ENCODE measurements around the gene CPE. TPM values are rescaled to one million over a fixed set of nuclear protein-coding genes. Genes with fewer than 3 reads are reported as not detected.
A peak's percentile ranks its signal among the peaks of the same experiment; 100 is the strongest.

Gene CPE
- total RNA-seq, 1 experiment from 2014 or later: 29.3 TPM

GRCh38 chr4:165398570-165398969 lies 19.8 kb downstream of the CPE start:
- Histone ChIP-seq H3K79me2 (ENCODE audit: insufficient read depth, low read length) (no peaks in the 10 kb centered on the region), H3K9me3 (ENCODE audit: control insufficient read depth in 1 of 2, insufficient read depth in 1 of 2, low read depth in 1 of 2, low read length in 2 of 2) (no peaks in the 10 kb centered on the region), H3K4me3 (replicated peaks in 1 of 2; ENCODE audit: low read depth in 1 of 2, low read length in 2 of 2) (no peak overlapping the region), H3K4me2 (ENCODE audit: low read length) (no peak overlapping the region), H3K36me3 (ENCODE audit: control insufficient read depth in 1 of 2, insufficient read depth in 2 of 2, low read length in 2 of 2) (no peaks in the 10 kb centered on the region), H3K9me2 (ENCODE audit: insufficient read depth) (no peaks in the 10 kb centered on the region), H3K9ac (ENCODE audit: low read length) (no peak overlapping the region), H3K4me1 (ENCODE audit: control insufficient read depth in 1 of 2, insufficient read depth in 2 of 2, low read length in 2 of 2) (peaks cover 3% of the 10 kb centered on the region in 2 experiments; a peak in 2 of 4 replicates), H2AFZ (ENCODE audit: low read depth, low read length, poor library complexity, severe bottlenecking) (no peak overlapping the region), H4K20me1 (ENCODE audit: insufficient read depth) (no peaks in the 10 kb centered on the region), H3K27me3 (ENCODE audit: insufficient read depth, low read length) (no peaks in the 10 kb centered on the region), H3K27ac (ENCODE audit: low read depth, low read length) (no peak overlapping the region)
- DNase-seq (ENCODE audit: low read depth, low spot score) (peak; percentile 50), ATAC-seq (peak; percentile 64)
- POLR2A ChIA-PET: no interaction called here
- TF ChIP-seq CBX3 (IDR thresholded peaks at IDR 0.05; ENCODE audit: low read depth): no peak
- TF ChIP-seq CEBPB (IDR thresholded peaks at IDR 0.05; ENCODE audit: low read depth): no peak
- TF ChIP-seq EZH2 (IDR thresholded peaks at IDR 0.05): no peak
- TF ChIP-seq EZH2phosphoT487 (IDR thresholded peaks at IDR 0.05; ENCODE audit: borderline replicate concordance): no peak
- no peak for TF ChIP-seq EGR1 (IDR thresholded peaks at IDR 0.05; ENCODE audit: low read depth)
- TF ChIP-seq SIN3A (IDR thresholded peaks at IDR 0.05; ENCODE audit: low read depth): no peak
- no peak for TF ChIP-seq YY1 (IDR thresholded peaks at IDR 0.05; ENCODE audit: extremely low read depth, insufficient replicate concordance, low read depth, low read length)
- no peak for TF ChIP-seq ELF1 (IDR thresholded peaks at IDR 0.05; ENCODE audit: borderline replicate concordance, low read depth)
- TF ChIP-seq, protein P1, sequence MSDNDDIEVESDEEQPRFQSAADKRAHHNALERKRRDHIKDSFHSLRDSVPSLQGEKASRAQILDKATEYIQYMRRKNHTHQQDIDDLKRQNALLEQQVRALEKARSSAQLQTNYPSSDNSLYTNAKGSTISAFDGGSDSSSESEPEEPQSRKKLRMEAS (IDR thresholded peaks at IDR 0.05): no peak
- no peak for TF ChIP-seq POLR2AphosphoS5 (IDR thresholded peaks at IDR 0.05; ENCODE audit: low read depth, low read length)
- no peak for TF ChIP-seq RAD21 (IDR thresholded peaks at IDR 0.05; ENCODE audit: low read depth)
- intact Hi-C loops (cut with micrococcal nuclease): no loop called here
- RAD21 ChIA-PET (ENCODE audit: low non-redundant PET in 1 of 2, low total read pairs in 2 of 2, uncharacterized antibody in 2 of 2, unreplicated experiment in 2 of 2): no interaction called here
- CTCF ChIA-PET: no interaction called here
- BruUV-seq (replicated peaks): no TSS peak

DNA sequence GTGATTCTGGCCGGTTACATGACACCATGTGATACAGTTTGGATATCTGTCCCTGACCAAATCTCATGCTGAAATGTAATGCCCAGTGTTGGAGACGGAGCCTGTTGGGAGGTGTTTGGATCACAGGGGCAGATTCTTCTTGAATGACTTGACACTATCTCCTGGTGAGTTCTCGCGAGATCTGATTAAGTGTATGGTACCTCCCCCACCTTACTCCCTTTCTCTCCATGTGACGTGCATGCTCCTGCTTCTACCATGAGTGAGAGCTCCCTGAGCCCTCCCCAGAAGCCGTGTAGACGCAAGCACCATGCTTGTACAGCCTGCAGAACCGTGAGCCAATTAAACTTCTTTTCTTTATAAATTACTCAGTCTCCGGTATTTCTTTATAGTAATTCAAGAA lies 23.6 kb downstream of the CPE start:
- no peaks in the 10 kb centered on the region for H3K36me3 ChIP-seq (ENCODE audit: control insufficient read depth in 1 of 2, insufficient read depth in 2 of 2, low read length in 2 of 2)
- intact Hi-C loops (cut with micrococcal nuclease): no loop called here
- peaks cover 3% of the 10 kb centered on the region in 2 experiments; a peak in 2 of 4 replicates for H3K4me1 ChIP-seq (ENCODE audit: control insufficient read depth in 1 of 2, insufficient read depth in 2 of 2, low read length in 2 of 2)
- no peak overlapping the region for H3K27ac ChIP-seq (ENCODE audit: low read depth, low read length)
- no peaks in the 10 kb centered on the region for H3K9me3 ChIP-seq (ENCODE audit: control insufficient read depth in 1 of 2, insufficient read depth in 1 of 2, low read depth in 1 of 2, low read length in 2 of 2)
- no peaks in the 10 kb centered on the region for H3K79me2 ChIP-seq (ENCODE audit: insufficient read depth, low read length)
- H3K9ac ChIP-seq (ENCODE audit: low read length): no peak overlapping the region
- no peak for DNase-seq (ENCODE audit: low read depth, low spot score)
- no peak for TF ChIP-seq CBX3 (IDR thresholded peaks at IDR 0.05; ENCODE audit: low read depth)
- TF ChIP-seq, protein P1 (IDR thresholded peaks at IDR 0.05): no peak
- no peak for TF ChIP-seq ZNF274 (IDR thresholded peaks at IDR 0.05; ENCODE audit: low read depth, low read length)
- no peak for TF ChIP-seq EZH2 (IDR thresholded peaks at IDR 0.05)
- no peak for TF ChIP-seq YY1 (IDR thresholded peaks at IDR 0.05; ENCODE audit: extremely low read depth, insufficient replicate concordance, low read depth, low read length)
- TF ChIP-seq POLR2A (IDR thresholded peaks at IDR 0.05; ENCODE audit: borderline replicate concordance, extremely low read depth, insufficient read depth, insufficient read length): no peak
- TF ChIP-seq JUND (IDR thresholded peaks at IDR 0.05): no peak
- TF ChIP-seq, protein P2, sequence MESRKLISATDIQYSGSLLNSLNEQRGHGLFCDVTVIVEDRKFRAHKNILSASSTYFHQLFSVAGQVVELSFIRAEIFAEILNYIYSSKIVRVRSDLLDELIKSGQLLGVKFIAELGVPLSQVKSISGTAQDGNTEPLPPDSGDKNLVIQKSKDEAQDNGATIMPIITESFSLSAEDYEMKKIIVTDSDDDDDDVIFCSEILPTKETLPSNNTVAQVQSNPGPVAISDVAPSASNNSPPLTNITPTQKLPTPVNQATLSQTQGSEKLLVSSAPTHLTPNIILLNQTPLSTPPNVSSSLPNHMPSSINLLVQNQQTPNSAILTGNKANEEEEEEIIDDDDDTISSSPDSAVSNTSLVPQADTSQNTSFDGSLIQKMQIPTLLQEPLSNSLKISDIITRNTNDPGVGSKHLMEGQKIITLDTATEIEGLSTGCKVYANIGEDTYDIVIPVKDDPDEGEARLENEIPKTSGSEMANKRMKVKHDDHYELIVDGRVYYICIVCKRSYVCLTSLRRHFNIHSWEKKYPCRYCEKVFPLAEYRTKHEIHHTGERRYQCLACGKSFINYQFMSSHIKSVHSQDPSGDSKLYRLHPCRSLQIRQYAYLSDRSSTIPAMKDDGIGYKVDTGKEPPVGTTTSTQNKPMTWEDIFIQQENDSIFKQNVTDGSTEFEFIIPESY (IDR thresholded peaks at IDR 0.05; ENCODE audit: extremely low read depth, insufficient replicate concordance, low read length): no peak
- no peak for TF ChIP-seq EGR1 (IDR thresholded peaks at IDR 0.05; ENCODE audit: low read depth)
- no peak for TF ChIP-seq ZFX (IDR thresholded peaks at IDR 0.05)
- no peak for TF ChIP-seq CEBPB (IDR thresholded peaks at IDR 0.05; ENCODE audit: low read depth)
- no peak for TF ChIP-seq ATF3 (IDR thresholded peaks at IDR 0.05)
- TF ChIP-seq POLR2AphosphoS5 (IDR thresholded peaks at IDR 0.05; ENCODE audit: low read depth, low read length): no peak
- no peak for TF ChIP-seq FOSL1 (IDR thresholded peaks at IDR 0.05; ENCODE audit: low read depth)
- no peak for TF ChIP-seq SIN3A (IDR thresholded peaks at IDR 0.05; ENCODE audit: low read depth)
- no peak for ATAC-seq
- no peaks in the 10 kb centered on the region for H4K20me1 ChIP-seq (ENCODE audit: insufficient read depth)
- ChIA-PET POLR2A (no interaction called here), RAD21 (ENCODE audit: low non-redundant PET in 1 of 2, low total read pairs in 2 of 2, uncharacterized antibody in 2 of 2, unreplicated experiment in 2 of 2) (no interaction called here), CTCF (no interaction called here)
- no TSS peak for BruUV-seq (replicated peaks)
- no peaks in the 10 kb centered on the region for H3K9me2 ChIP-seq (ENCODE audit: insufficient read depth)
- no peak overlapping the region for H3K4me2 ChIP-seq (ENCODE audit: low read length)
- H3K4me3 ChIP-seq (replicated peaks in 1 of 2; ENCODE audit: low read depth in 1 of 2, low read length in 2 of 2): no peak overlapping the region
- no peaks in the 10 kb centered on the region for H3K27me3 ChIP-seq (ENCODE audit: insufficient read depth, low read length)
- no peak overlapping the region for H2AFZ ChIP-seq (ENCODE audit: low read depth, low read length, poor library complexity, severe bottlenecking)

Data from HCT116 (cell line).